RCC 7860 (cell line): ENCODE data around the gene ARHGAP25.

Experiments used
- DNase-seq: peaks from one replicate; pipeline ENCODE4 v3.0.0-alpha.2; 2015; ENCODE audit warnings: low spot score
- FAIRE-seq: peaks from 2 replicates; lab custom pipeline; 2012; peaks lifted over from hg19 to GRCh38; lab: Jason Lieb, UNC

Gene ARHGAP25

GRCh38 chr2:68764806-68765311, 30.2 kb downstream of the ARHGAP25 start:
- FAIRE-seq: no peak
- no peak for DNase-seq

GRCh38 chr2:68765739-68766375, 31.2 kb downstream of the ARHGAP25 start:
- DNase-seq: no peak
- no peak for FAIRE-seq

DNA sequence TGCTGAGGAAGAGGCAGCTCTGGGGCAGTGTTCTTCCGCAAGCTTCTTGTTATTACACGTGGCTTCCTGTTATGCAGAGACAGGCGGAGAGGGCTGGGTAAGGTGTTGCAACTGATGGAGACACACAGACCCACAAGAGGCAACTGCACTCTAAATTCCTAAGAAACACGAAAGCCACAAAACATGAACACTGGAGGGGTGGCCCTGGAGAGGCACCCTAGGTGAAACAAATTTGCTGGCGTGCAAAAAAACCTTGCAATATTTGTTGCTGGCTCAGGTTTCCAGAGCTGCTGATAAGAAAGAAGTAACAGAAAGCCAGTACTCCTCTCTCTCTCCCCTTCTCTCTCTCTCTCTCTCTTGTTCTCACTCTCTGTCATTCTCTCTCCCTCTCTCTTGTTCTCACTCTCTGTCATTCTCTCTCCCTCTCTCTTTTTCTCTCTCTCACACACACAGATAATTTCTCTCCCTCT, 31.8 kb downstream of the ARHGAP25 start:
- DNase-seq (no peak), FAIRE-seq (no peak)

- FAIRE-seq: no peak
- no peak for DNase-seq
Measured at GRCh38 chr2:68767031-68767961, 32.7 kb downstream of the ARHGAP25 start.

- DNase-seq: no peak
- no peak for FAIRE-seq
Measured at GRCh38 chr2:68767996-68768395, 33.4 kb downstream of the ARHGAP25 start.

DNA sequence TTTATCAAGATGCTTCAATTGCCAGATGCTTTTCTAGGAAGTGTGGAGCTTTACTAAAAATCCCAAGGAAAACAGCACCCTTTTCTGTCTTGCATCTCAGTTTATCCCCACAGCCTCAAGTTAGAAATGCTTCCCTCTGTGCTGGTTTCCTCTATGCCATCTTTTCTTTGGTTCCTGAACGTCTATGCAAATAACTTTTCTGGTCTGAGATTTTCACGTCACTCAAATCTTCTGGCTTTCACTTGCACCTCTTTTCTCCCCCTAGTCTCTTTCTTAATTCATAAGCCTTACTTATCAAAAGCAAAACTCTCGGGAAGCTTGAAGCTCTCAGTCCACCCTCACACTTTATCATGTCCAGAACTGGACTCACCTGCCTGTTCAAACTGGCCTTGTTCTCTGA, 33.9 kb downstream of the ARHGAP25 start:
- no peak for DNase-seq
- no peak for FAIRE-seq

DNA sequence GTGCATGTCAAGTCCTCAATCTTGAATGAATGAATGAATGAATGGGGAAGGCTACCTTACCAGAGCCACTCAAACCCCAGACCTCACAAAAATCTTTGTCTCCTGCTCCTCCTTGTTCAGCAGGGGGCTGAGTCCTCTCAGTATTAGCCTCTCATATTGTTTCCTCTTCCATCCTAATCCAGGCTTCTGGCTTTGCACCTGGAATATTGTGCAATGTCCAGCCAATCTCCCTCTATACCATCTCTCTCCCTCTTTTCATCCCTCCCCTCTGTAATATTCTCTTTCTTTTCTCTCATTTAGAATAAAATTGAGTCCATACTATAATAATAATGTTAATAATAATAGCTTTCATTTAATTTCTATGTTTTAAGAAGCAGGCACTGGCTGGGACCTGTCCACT, 34.3 kb downstream of the ARHGAP25 start:
- no peak for FAIRE-seq
- no peak for DNase-seq

DNA sequence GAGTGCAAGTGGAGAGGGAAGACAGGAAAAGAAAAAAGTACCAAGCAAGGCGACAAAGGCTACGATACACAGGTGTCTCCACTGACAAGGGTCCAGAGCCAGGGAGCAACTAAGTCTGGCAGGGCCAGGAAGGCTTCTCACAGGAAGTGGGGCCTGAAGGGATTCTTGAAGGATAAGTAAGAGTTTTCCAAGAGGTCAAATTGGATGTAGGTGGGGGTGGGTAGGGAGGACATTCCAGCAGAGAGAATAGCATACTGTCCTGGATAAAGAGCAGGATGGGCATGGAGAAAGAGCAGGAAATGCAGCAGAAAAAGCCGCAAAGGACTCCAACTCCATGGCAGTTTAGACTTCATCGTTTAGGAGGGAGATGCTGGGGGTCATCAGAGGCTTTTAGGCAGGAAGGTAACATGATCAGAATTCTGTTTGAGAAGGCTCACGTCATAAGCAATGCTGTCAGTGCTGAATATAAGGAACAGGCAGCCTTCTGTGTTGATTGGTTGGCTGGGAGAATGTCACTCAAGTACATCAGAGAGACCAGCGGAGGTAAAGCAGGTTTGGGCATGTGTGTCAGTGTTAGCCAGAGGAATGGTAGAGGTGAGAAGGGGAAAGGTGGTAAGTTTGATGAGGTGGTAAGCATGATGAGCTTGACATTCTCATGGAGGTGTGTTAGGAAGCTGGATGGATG, 35.1 kb downstream of the ARHGAP25 start:
- no peak for DNase-seq
- FAIRE-seq: no peak

DNA sequence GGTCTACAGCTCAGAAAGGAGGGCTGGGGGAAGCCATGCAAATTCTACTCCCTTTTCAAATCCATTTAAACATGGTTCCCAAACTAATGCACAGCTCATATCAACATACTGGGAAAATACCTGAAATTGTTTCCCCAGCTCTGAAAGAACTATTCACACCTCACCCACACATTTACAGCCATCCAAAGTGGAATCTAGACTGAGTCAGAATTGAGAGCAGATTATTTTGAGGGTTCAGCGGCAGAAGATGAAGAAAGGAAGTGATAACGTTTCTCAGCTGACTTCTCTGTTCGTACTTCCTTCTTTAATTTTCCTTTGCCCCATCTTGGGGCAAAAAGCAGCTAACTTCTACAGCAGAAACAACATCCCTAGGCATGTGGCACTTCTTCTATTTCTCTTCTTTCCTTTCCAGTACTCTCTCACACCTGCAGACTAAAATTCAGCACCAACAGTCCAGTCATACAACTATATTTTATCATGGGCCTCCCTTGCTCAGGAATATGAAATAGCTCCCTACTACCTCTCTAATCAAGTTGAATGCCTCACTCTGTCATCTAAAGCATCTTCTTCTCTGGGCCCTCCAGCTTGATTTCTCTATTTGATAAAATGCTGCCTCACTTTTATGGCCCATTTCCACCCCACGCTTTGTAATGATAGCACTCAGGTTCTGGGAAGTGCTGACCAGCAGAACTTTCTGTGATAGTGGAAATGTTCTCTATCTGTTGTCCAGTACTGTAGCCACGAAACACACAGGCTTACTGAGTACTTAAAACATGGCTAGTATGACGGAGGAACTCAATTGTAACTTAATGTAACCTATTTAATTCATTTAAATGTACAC, 35.9 kb downstream of the ARHGAP25 start:
- no peak for FAIRE-seq
- no peak for DNase-seq

DNA sequence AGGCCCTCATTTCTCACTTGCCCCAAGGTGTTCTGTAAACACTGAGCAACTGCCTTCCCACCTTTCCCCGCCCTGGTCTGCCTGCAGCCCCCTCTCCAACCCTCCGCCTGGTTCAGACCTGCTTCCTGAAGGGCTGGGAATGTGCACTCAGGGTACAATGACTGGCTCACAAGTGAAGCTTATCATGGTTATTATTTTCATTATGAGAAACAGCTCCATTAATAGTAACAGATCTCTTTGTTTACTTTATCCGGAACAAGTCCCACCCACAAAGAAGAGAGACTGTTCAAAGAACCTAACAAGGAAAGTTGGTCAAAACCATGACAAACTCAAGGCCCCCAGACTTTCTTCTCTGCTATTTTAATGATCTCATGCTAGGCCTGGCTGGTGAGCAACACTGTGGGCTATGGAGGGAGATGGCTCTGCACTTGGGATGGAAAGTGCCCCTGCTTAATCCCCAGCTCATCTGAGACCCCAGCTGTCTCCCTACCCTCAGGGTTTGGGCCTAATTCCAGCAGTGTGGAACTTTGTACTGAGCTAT, 36.7 kb downstream of the ARHGAP25 start:
- DNase-seq: no peak
- no peak for FAIRE-seq

GRCh38 chr2:68772109-68772508, 37.5 kb downstream of the ARHGAP25 start:
- no peak for DNase-seq
- no peak for FAIRE-seq

DNA sequence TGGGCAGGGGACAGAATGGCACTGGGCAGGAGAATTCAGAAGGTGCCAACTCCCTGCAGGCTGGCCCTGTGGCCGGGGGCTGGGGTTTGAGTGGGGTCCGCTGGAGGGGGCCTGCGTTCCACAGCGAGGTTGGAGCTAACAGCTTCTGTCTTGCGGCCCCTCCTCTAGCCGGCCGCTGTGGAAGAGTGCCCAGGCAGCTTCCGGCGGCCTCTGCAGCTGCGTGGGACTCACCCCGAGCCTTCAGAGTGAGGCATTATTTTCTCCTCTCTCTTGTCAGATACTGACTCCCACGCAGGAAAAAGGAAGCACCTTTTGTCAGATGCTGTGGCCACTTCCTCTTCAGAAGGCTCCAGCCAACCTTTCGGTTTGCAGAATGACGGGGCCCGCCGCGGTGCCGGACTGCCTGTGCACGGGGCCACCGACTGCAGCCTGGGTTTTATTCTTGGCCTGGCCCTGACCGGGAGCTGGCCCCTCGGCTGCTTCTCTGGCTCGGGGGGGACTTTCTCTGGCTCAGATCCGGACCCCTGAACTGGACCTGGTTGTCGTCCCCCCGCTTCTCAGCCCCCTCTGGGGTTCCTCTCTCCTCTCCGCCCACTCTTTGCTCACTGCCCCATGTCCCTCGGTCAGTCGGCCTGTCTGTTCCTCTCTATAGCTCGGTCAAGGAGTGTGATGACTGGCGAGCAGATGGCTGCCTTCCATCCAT, 40.1 kb downstream of the ARHGAP25 start:
- no peak for FAIRE-seq

DNA sequence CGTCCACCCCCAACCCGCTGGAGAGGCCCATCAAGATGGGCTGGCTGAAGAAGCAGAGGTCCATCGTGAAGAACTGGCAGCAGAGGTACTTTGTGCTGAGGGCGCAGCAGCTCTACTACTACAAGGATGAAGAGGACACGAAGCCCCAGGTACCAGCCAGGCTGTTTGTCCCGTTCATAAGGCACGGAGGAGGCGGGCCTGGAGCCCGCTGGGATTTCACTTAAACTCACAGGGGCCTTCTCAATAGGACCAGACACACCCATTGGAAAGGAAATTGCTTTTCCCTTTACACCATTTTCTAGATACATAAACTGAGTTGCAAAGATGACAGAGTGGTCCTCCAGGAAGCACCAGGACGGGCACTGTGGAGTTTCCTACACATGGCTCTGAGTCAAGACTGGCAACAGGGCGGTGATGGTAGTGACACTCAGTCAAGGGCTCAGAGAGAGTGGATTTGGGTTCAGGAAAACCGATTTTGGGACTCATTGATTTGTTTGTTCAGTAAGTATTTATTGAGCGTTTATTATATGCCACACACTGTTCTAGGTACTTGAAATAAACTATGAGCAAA, 40.7 kb downstream of the ARHGAP25 start:
- FAIRE-seq (no peak), DNase-seq (no peak)

More for the DNA sequence above, 40.1 kb downstream of the ARHGAP25 start:
- no peak for DNase-seq

GRCh38 chr2:68776124-68776523, 41.5 kb downstream of the ARHGAP25 start:
- FAIRE-seq (no peak), DNase-seq (no peak)

DNA sequence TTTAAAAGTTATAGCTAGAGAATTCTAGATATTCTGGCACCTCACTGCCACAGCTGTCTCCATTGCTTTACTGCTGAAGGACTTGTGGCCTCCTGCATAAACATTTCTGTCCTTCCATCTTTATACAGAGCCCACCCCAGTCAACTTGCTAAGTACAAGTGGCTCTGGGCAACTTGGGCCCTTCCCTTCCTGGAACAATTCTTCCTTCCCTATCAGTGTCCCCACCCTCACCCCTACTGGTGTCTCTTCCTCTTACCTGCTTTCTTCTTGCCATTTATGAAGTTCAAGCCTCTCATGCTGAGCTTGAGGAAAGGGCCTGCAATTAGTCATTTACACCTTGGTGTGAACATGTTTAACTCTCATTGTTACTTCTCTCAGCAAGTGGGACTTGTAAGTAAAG, 45.0 kb downstream of the ARHGAP25 start:
- DNase-seq: no peak
- FAIRE-seq: no peak

DNA sequence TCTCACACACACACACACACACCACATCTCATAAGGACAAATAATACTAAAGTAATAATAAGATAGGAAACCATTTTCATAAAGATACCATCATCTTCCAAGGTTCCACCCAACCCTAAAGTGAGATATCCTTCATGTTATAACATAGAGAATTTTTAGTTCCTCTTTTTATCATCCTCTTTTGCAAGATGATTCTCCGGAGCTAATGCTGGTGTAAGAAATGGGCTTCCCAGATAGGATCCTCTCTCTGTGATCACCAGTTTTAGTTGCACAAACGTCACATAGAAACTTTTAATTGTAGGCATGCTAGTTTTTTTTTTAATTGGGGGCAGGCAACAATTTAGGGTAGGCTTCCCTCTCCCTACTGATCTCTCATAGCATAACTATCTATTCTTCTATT, 49.6 kb downstream of the ARHGAP25 start:
- DNase-seq (no peak), FAIRE-seq (no peak)

DNA sequence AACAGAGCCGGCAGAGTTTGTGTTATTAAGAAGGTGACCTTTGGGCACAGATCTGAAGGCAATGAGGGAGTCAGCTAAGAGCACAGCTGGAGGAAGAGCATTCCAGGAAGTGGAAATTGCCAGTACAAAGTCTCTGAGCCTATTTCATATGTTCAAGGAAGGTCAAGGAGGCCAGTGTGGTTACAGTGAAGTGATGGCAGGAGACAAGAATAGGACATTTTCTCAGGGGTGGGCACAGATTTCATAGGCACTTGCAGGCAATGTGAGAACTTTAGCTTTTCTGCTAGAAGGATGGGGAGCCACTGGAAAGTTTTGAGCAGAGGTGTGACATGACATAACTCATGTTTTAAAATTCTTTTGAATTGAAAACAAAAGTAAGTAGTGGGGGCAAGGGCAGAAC, 50.3 kb downstream of the ARHGAP25 start:
- DNase-seq (no peak), FAIRE-seq (no peak)

DNA sequence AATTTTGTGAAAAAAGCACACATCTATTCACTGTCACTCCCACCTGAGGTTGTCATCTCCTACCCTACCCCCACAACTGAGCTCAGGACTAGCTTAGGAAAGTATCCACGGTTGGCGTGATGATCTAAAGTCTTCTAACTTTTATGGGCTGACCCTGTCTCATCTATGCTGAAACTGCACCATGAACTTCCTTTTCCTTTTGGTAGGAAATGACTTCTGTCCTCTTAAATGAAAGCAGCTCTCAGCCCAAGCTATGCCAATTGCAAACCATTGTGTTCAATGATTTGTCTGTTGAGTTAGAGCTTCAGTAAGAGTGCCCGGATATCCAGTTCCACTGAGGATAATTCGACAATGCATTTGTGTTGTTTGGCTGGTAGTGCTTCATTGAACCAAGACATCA, 52.7 kb downstream of the ARHGAP25 start:
- FAIRE-seq (no peak), DNase-seq (no peak)

DNA sequence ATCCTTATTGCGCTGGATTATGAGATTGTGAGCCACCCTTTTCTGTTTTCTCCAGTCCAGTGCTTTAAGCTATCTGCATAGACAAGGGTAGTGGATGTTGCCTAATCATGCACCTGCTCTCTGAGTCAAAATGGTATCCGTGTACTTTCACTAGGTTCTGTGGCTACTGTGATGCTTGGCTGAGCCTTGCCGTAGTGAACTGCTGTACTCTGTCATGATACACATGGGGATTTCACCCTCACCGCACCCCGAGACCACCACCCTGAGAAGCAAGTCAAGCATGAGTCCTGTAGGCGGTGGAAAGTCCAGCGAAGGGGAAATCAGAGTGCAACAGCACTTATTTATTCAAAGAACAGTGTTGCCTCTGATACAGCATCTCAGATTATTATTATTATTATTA, 55.0 kb downstream of the ARHGAP25 start:
- FAIRE-seq (no peak), DNase-seq (no peak)
